HepG2 (cell line): ENCODE measurements around the gene BMPR1B. TPM values are rescaled to one million over a fixed set of nuclear protein-coding genes. Genes with fewer than 3 reads are reported as not detected.

ENCODE experiments used
- ATAC-seq: fragments of 200-7000 bp; cut with Tn5 transposase; 3 replicates; pipeline ENCODE4 v1.9.1; 2020; ENCODE audit warnings: mild to moderate bottlenecking, moderate library complexity
- BruUV-seq: library from RNA; stranded (reverse); fragments of 400-500 nt; replicated peaks from 2 replicates; lab custom pipeline; 2021; lab: Mats Ljungman, UMichigan
- CTCF ChIA-PET: fragments of 300-600 bp; formaldehyde crosslinking; extraction: SDS; loops from one replicate; lab custom pipeline; 2021; ENCODE audit warnings: low total read pairs, inconsistent platforms, low intra/inter-chr PET ratio; lab: Yijun Ruan, JAX
- POLR2A ChIA-PET: fragments of 350-600 bp; sonication (Branson Sonifier 250); formaldehyde crosslinking; loops from one replicate; lab custom pipeline; 2020; ENCODE audit warnings: antibody characterized with exemption, inconsistent platforms; lab: Yijun Ruan, JAX
- DNase-seq: peaks from one replicate; pipeline ENCODE4 v3.0.0-alpha.2; 2015; ENCODE audit warnings: low spot score
- FAIRE-seq: peaks from 3 replicates; lab custom pipeline; 2011; peaks lifted over from hg19 to GRCh38; lab: Jason Lieb, UNC
- H2AFZ ChIP-seq: one replicate; pipeline ENCODE4 v1.6.1; 2011; ENCODE audit warnings: low read length, inconsistent platforms
- H3K27ac ChIP-seq: fragments of 300-600 bp; 3 replicates; pipeline ENCODE4 v1.8.0; 2011; ENCODE audit warnings: mixed run types, mild to moderate bottlenecking, mixed read lengths, low read length, inconsistent platforms; ENCODE audit not compliant: insufficient read depth; ENCODE audit errors: extremely low read length
- H3K27me3 ChIP-seq, 2 experiments: fragments of 200-600 bp in 1 of 2; 2 replicates in 1 of 2; 3 replicates in 1 of 2; pipeline versions ENCODE4 v1.6.0 to v1.8.0; 2011; ENCODE audit warnings: low read length in 2 of 2, mild to moderate bottlenecking in 2 of 2, moderate library complexity in 2 of 2, inconsistent platforms in 1 of 2; ENCODE audit not compliant: insufficient read depth in 2 of 2, control insufficient read depth in 1 of 2
- H3K36me3 ChIP-seq, 2 experiments: fragments of 200-600 bp in 1 of 2; replicated peaks in 1 of 2; 2 replicates in 1 of 2; 3 replicates in 1 of 2; pipeline versions ENCODE4 v1.5.1 to v1.8.0; 2011; ENCODE audit warnings: low read length in 2 of 2, inconsistent platforms in 1 of 2; ENCODE audit not compliant: insufficient read depth in 2 of 2, control insufficient read depth in 1 of 2
- H3K4me1 ChIP-seq: 2 replicates; pipeline ENCODE4 v1.5.1; 2012; ENCODE audit warnings: low read length, inconsistent platforms; ENCODE audit not compliant: insufficient read depth
- H3K4me2 ChIP-seq: 2 replicates; pipeline ENCODE4 v1.6.0; 2011; ENCODE audit warnings: low read depth, low read length, inconsistent platforms
- H3K4me3 ChIP-seq, 3 experiments: fragments of 200-600 bp in 1 of 3; sonication (generic), shearing (Covaris generic) in 1 of 3; replicated peaks in 1 of 3; 2 replicates each; pipeline ENCODE4 v1.5.1; 2011 to 2016; ENCODE audit warnings: low read length in 3 of 3, inconsistent platforms in 2 of 3, low read depth in 2 of 3, mild to moderate bottlenecking in 2 of 3, control low read depth in 1 of 3, mixed read lengths in 1 of 3; ENCODE audit not compliant: insufficient read depth in 1 of 3
- H3K79me2 ChIP-seq: one replicate; pipeline ENCODE4 v1.6.1; 2011; ENCODE audit warnings: low read length, inconsistent platforms; ENCODE audit not compliant: insufficient read depth
- H3K9ac ChIP-seq: 2 replicates; pipeline ENCODE4 v1.6.0; 2011; ENCODE audit warnings: mild to moderate bottlenecking, low read depth, low read length, inconsistent platforms; ENCODE audit not compliant: insufficient read depth
- H3K9me3 ChIP-seq: 2 replicates; pipeline ENCODE4 v1.5.1; 2012; ENCODE audit warnings: mild to moderate bottlenecking, low read length
- H4K20me1 ChIP-seq: 2 replicates; pipeline ENCODE4 v1.6.0; 2011; ENCODE audit warnings: inconsistent platforms, mild to moderate bottlenecking, low read length, moderate library complexity; ENCODE audit not compliant: insufficient read depth
- IKZF1 ChIP-seq: fragments of 450-650 bp; IDR thresholded peaks from 2 replicates; pipeline ENCODE4 v1.7.1; 2016
- KLF9 ChIP-seq: IDR thresholded peaks from 2 replicates; pipeline ENCODE4 v1.6.1; 2016; ENCODE audit warnings: low read depth
- MXD4 ChIP-seq: IDR thresholded peaks from 2 replicates; pipeline ENCODE4 v1.6.1; 2016; ENCODE audit warnings: mild to moderate bottlenecking, missing biosample characterization, missing genetic modification reagents
- TCF7 ChIP-seq: sonication (generic); IDR thresholded peaks from 2 replicates; pipeline ENCODE4 v1.6.1; 2016; ENCODE audit warnings: antibody characterized with exemption, low read depth
- U2AF1 ChIP-seq: fragments of 200-400 bp; formaldehyde crosslinking; optimal IDR thresholded peaks from 2 replicates; pipeline ENCODE3; 2017; ENCODE audit warnings: mild to moderate bottlenecking, low read depth, low read length
- UBTF ChIP-seq: sonication (generic); formaldehyde crosslinking; IDR thresholded peaks from 2 replicates; pipeline ENCODE4 v1.4.0; 2020; ENCODE audit warnings: mild to moderate bottlenecking, missing genetic modification reagents
- ZBTB42 ChIP-seq: sonication (generic); formaldehyde crosslinking; IDR thresholded peaks from 2 replicates; pipeline ENCODE4 v1.5.0; 2020; ENCODE audit warnings: mild to moderate bottlenecking, missing genetic modification reagents
- ZFP1 ChIP-seq: IDR thresholded peaks from 2 replicates; pipeline ENCODE4 v1.6.1; 2016
- ZNF317 ChIP-seq: sonication (generic); formaldehyde crosslinking; IDR thresholded peaks from 2 replicates; pipeline ENCODE4 v1.5.0; 2020; ENCODE audit warnings: mild to moderate bottlenecking, missing genetic modification reagents
- WGBS: methylation state at CpG from one replicate; pipeline ENCODE4 v1.1.6; 2017; ENCODE audit warnings: low lambda C conversion rate; 5-methylcytosine and 5-hydroxymethylcytosine counted together
- in situ Hi-C: cut with HindIII; loops from 2 replicates; pipeline ENCODE4 v1.10.0; 2017; ENCODE audit warnings: low pct_unique_long_range_greater_than_20kb; ENCODE audit not compliant: extremely low pct_ligation_motif_present
- intact Hi-C: fragments of 100-400 bp; cut with micrococcal nuclease; formaldehyde crosslinking; loops from one replicate; pipeline ENCODE4 v1.10.0; 2022; ENCODE audit not compliant: unreplicated experiment
- polyA plus RNA-seq, 8 experiments: library from polyadenylated mRNA; depleted of rRNA in 3 of 8; stranded (reverse) in 7 of 8; unstranded in 1 of 8; fragments of >200 nt; fragmentation: Illumina TruSeq in 4 of 8; extraction: Trizol in 4 of 8; gene quantifications; 2 replicates each; pipeline versions ENCODE4 v1.2.1 to v1.2.3, GENCODE V29; 2011 to 2016; ENCODE audit warnings: low read depth in 4 of 8, missing spikeins in 1 of 8, mixed read lengths in 1 of 8; ENCODE audit not compliant: insufficient read depth in 1 of 8
- total RNA-seq, 5 experiments: library from RNA; depleted of rRNA; stranded (reverse); fragments of >200 nt; fragmentation: Illumina TruSeq; extraction: Trizol; gene quantifications; 2 replicates each; pipeline ENCODE4 v1.2.3, GENCODE V29; 2016; ENCODE audit warnings: low read depth in 1 of 5
- TF ChIP-seq, protein P1 (sequence below): sonication (generic); formaldehyde crosslinking; IDR thresholded peaks from 2 replicates; pipeline ENCODE4 v1.5.0; 2020; ENCODE audit warnings: missing genetic modification reagents
- TF ChIP-seq, protein P2 (sequence below): sonication (generic); formaldehyde crosslinking; IDR thresholded peaks from 2 replicates; pipeline ENCODE4 v1.4.0; 2020; ENCODE audit warnings: missing genetic modification reagents

Gene BMPR1B
- total and polyA plus RNA-seq, 2 of the 13 experiments (the other 11 are each of a cell fraction or from before 2014, with no cell fraction given), result 0.07 TPM; not detected in 1

- WGBS, result 4% methylated on average over 3 of the region's 3 CpGs
- FAIRE-seq (no peak), DNase-seq (no peak)
- Histone ChIP-seq H3K4me2 (no peak overlapping the region), H2AFZ (no peak overlapping the region), H3K27me3 (no peaks in the 10 kb centered on the region), H3K9me3 (no peaks in the 10 kb centered on the region), H3K4me3 (no peak overlapping the region), H3K4me1 (no peaks in the 10 kb centered on the region), H3K36me3 (no peaks in the 10 kb centered on the region), H3K9ac (no peak overlapping the region)
- intact Hi-C loops, result no loop called here
- in situ Hi-C loops, result no loop called here
- POLR2A ChIA-PET, result no interaction called here
- BruUV-seq, result no TSS peak
- no peak for TF ChIP-seq ZFP1 (CRISPR knock-in tag)
- TF ChIP-seq TCF7, result no peak
- TF ChIP-seq IKZF1, result no peak
- TF ChIP-seq, protein P1, sequence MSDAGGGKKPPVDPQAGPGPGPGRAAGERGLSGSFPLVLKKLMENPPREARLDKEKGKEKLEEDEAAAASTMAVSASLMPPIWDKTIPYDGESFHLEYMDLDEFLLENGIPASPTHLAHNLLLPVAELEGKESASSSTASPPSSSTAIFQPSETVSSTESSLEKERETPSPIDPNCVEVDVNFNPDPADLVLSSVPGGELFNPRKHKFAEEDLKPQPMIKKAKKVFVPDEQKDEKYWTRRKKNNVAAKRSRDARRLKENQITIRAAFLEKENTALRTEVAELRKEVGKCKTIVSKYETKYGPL, result no peak
- TF ChIP-seq, protein P2, sequence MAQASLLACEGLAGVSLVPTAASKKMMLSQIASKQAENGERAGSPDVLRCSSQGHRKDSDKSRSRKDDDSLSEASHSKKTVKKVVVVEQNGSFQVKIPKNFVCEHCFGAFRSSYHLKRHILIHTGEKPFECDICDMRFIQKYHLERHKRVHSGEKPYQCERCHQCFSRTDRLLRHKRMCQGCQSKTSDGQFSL (CRISPR knock-in tag), result no peak
- TF ChIP-seq MXD4 (CRISPR knock-in tag), result no peak
- TF ChIP-seq, all 625 proteins: peak for 0
- Histone ChIP-seq H3K27ac (no peak overlapping the region), H4K20me1 (no peaks in the 10 kb centered on the region), H3K79me2 (no peaks in the 10 kb centered on the region)
- ATAC-seq, result no peak
- CTCF ChIA-PET, result no interaction called here
Observed at GRCh38 chr4:95045429-95045828, 287.7 kb downstream of the BMPR1B start.

- no peak for FAIRE-seq
- WGBS, result 1% methylated on average over 2 of the region's 2 CpGs
- Histone ChIP-seq H3K27ac (no peak overlapping the region), H3K9ac (no peak overlapping the region), H3K36me3 (no peaks in the 10 kb centered on the region), H3K4me1 (no peaks in the 10 kb centered on the region), H3K4me2 (no peak overlapping the region), H3K4me3 (no peak overlapping the region), H2AFZ (no peak overlapping the region), H3K79me2 (no peaks in the 10 kb centered on the region), H3K9me3 (no peaks in the 10 kb centered on the region), H3K27me3 (no peaks in the 10 kb centered on the region), H4K20me1 (no peaks in the 10 kb centered on the region)
- ATAC-seq, result no peak
- DNase-seq, result no peak
- BruUV-seq, result no TSS peak
- ChIA-PET CTCF (no interaction called here), POLR2A (no interaction called here)
- intact Hi-C loops, result no loop called here
- in situ Hi-C loops, result no loop called here
- TF ChIP-seq U2AF1 (no peak), UBTF (CRISPR knock-in tag) (no peak), KLF9 (CRISPR knock-in tag) (no peak), ZNF317 (no peak), ZBTB42 (CRISPR knock-in tag) (no peak)
Observed at GRCh38 chr4:95048296-95048695, 290.5 kb downstream of the BMPR1B start.
